Neuronal stem cell (in vitro differentiated cells): ENCODE results near the gene CHCHD3.

Experiments
- DNase-seq: peaks from one replicate; pipeline ENCODE4 v3.0.0-alpha.2; 2013; ENCODE audit warnings: low spot score
- H2AFZ ChIP-seq: one replicate; pipeline ENCODE4 v1.6.1; 2013; ENCODE audit warnings: mild to moderate bottlenecking, low read length, inconsistent platforms
- H2AK5ac ChIP-seq: 2 replicates; pipeline ENCODE4 v1.6.1; 2013; ENCODE audit warnings: low read depth, mild to moderate bottlenecking, inconsistent platforms, low read length, moderate library complexity, mixed read lengths
- H2BK120ac ChIP-seq: 2 replicates; pipeline ENCODE4 v1.6.1; 2013; ENCODE audit warnings: low read depth, mild to moderate bottlenecking, inconsistent platforms, low read length, moderate library complexity, mixed read lengths
- H2BK12ac ChIP-seq: one replicate; pipeline ENCODE4 v1.6.1; 2013; ENCODE audit warnings: low read length, inconsistent platforms
- H2BK15ac ChIP-seq: 2 replicates; pipeline ENCODE4 v1.6.1; 2013; ENCODE audit warnings: mild to moderate bottlenecking, low read length, inconsistent platforms, mixed read lengths
- H2BK5ac ChIP-seq: one replicate; pipeline ENCODE4 v1.6.1; 2013; ENCODE audit warnings: inconsistent platforms, mild to moderate bottlenecking, low read length, moderate library complexity
- H3K14ac ChIP-seq: one replicate; pipeline ENCODE4 v1.6.1; 2013; ENCODE audit warnings: low read length, inconsistent platforms
- H3K18ac ChIP-seq: 2 replicates; pipeline ENCODE4 v1.6.1; 2013; ENCODE audit warnings: low read length, inconsistent platforms
- H3K23ac ChIP-seq: 2 replicates; pipeline ENCODE4 v1.6.1; 2013; ENCODE audit warnings: low read depth, mild to moderate bottlenecking, mixed read lengths, low read length, inconsistent platforms; ENCODE audit not compliant: poor library complexity
- H3K27ac ChIP-seq: replicated peaks from 3 replicates; pipeline ENCODE4 v1.5.1; 2013; ENCODE audit warnings: low read length, inconsistent platforms
- H3K27me3 ChIP-seq, 3 experiments: 2 replicates each; pipeline ENCODE4 v1.6.1; 2013; ENCODE audit warnings: low read length in 3 of 3, mild to moderate bottlenecking in 2 of 3, inconsistent platforms in 1 of 3, low read depth in 1 of 3, mixed read lengths in 1 of 3, moderate library complexity in 1 of 3; ENCODE audit not compliant: control insufficient read depth in 3 of 3, insufficient read depth in 3 of 3
- H3K36me3 ChIP-seq, 2 donors: replicated peaks in 1 of 2; 2 replicates each; pipeline ENCODE4 v1.6.1; 2013; ENCODE audit warnings: low read length in 2 of 2; ENCODE audit not compliant: control insufficient read depth in 2 of 2, insufficient read depth in 2 of 2
- H3K4ac ChIP-seq: 2 replicates; pipeline ENCODE4 v1.6.1; 2013; ENCODE audit warnings: inconsistent platforms, mild to moderate bottlenecking, low read length, moderate library complexity
- H3K4me1 ChIP-seq, 2 donors: 1 replicate in 1 of 2; 2 replicates in 1 of 2; pipeline ENCODE4 v1.6.1; 2013; ENCODE audit warnings: low read length in 2 of 2, low read depth in 1 of 2; ENCODE audit not compliant: control insufficient read depth in 2 of 2, insufficient read depth in 1 of 2
- H3K4me2 ChIP-seq: one replicate; pipeline ENCODE4 v1.6.1; 2013; ENCODE audit warnings: mild to moderate bottlenecking, low read length, inconsistent platforms; ENCODE audit not compliant: insufficient read depth, poor library complexity, severe bottlenecking
- H3K4me3 ChIP-seq, 2 donors: 2 replicates each; pipeline ENCODE4 v1.5.1; 2013; ENCODE audit warnings: low read length in 2 of 2, mild to moderate bottlenecking in 2 of 2, inconsistent platforms in 1 of 2, moderate library complexity in 1 of 2
- H3K79me1 ChIP-seq: one replicate; pipeline ENCODE4 v1.6.1; 2013; ENCODE audit warnings: low read depth, mild to moderate bottlenecking, inconsistent platforms, low read length, moderate library complexity
- H3K9ac ChIP-seq: one replicate; pipeline ENCODE4 v1.6.1; 2013; ENCODE audit warnings: mild to moderate bottlenecking, low read depth, low read length, inconsistent platforms; ENCODE audit not compliant: poor library complexity
- H3K9me3 ChIP-seq, 2 donors: replicated peaks in 1 of 2; 2 replicates each; pipeline versions ENCODE3 to v1.6.1; 2013; ENCODE audit warnings: low read length in 2 of 2, mild to moderate bottlenecking in 2 of 2, inconsistent platforms in 1 of 2, low read depth in 1 of 2, mixed read lengths in 1 of 2, moderate library complexity in 1 of 2; ENCODE audit not compliant: control insufficient read depth in 2 of 2, insufficient read depth in 1 of 2
- H4K8ac ChIP-seq: one replicate; pipeline ENCODE4 v1.6.1; 2013; ENCODE audit warnings: low read depth, mild to moderate bottlenecking, inconsistent platforms, low read length, moderate library complexity
- H4K91ac ChIP-seq: one replicate; pipeline ENCODE4 v1.6.1; 2013; ENCODE audit warnings: low read length, low read depth, mild to moderate bottlenecking, inconsistent platforms; ENCODE audit not compliant: poor library complexity
- WGBS, 2 donors: extraction: QIAGEN DNeasy Blood & Tissue Kit; methylation state at CpG; one replicate each; pipeline ENCODE4 v1.1.7; 2013; ENCODE audit warnings: missing lambda C conversion rate in 2 of 2, mixed read lengths in 1 of 2; ENCODE audit not compliant: insufficient read length in 2 of 2, insufficient replicate concordance in 1 of 2; ENCODE audit errors: extremely low coverage in 2 of 2; 5-methylcytosine and 5-hydroxymethylcytosine counted together

Gene CHCHD3

DNA sequence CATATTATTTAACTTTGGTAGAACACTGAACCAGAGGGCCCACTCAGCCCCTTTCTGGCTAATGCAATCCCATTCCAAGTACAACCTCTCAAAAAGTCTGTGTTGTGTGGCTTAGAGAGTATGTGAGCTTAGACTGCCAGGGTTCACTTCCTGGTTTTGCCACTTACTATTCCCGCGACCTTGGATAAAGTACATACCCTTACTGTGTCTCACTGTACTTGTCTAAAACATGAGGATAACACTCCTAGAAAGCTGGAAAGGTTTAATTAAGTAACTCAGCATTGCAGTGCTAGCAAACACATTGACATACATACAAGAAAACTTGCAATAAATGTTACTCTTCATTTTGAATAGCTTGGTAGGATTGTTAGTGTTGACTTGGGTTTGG, 215.8 kb downstream of the CHCHD3 start:
- Histone ChIP-seq H3K4me2 (no peak overlapping the region), H3K27ac (no peak overlapping the region), H3K79me1 (no peaks in the 10 kb centered on the region), H2BK15ac (no peak overlapping the region), H3K18ac (no peak overlapping the region), H3K4ac (no peak overlapping the region), H2AK5ac (no peak overlapping the region), H2BK12ac (no peak overlapping the region), H3K9me3 (peaks cover 0 to 12% of the 10 kb centered on the region in 2 donors), H2BK5ac (no peak overlapping the region), H3K14ac (no peak overlapping the region), H4K91ac (no peak overlapping the region), H3K23ac (no peak overlapping the region), H4K8ac (no peak overlapping the region), H3K36me3 (no peaks in the 10 kb centered on the region), H2AFZ (no peak overlapping the region), H3K4me1 (peaks cover 3 to 9% of the 10 kb centered on the region in 2 donors), H3K4me3 (no peak overlapping the region), H3K27me3 (no peaks in the 10 kb centered on the region), H3K9ac (no peak overlapping the region), H2BK120ac (no peak overlapping the region)
- DNase-seq: no peak
- WGBS, 2 donors: no CpG with 5 or more reads among the region's 2 CpGs

DNA sequence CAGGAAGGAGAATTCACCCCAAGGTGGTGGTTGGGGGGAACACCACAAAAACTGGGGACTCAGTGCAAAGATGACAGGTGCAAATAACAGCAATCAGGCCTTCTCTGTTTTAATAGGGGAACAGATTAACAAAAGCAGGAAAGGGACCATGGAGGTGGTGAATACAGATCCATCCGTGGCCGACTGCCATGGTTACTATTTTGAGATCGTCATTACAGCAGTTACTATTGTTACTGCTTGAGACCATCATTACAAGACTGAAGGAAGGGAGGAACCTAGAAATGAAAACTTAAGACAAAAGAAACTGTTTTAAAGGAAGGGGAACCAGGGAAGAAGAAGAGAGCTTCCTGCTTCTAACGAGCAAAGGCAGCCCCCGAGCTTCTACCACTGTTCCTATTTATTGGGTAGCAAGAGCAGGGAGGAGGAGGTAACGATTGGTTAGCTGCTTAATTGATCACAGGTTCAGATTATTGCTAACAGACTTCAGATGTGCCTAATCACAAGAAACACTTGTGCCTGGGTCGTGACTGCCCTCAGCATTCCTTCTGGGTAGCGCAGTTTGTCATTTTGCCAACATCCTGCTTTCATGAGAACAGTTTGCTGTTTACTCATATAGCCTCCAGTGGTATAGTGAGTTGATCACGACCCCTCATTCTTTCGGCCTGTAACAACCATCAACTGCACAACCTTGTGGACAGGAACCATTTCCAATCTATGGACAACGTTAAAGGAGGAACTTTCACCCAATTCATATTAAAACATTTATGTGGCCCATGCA, 216.3 kb downstream of the CHCHD3 start:
- Histone ChIP-seq H3K18ac (no peak overlapping the region), H3K27me3 (no peaks in the 10 kb centered on the region), H3K79me1 (no peaks in the 10 kb centered on the region), H4K8ac (no peak overlapping the region), H2BK15ac (no peak overlapping the region), H3K4me1 (peaks cover 3 to 9% of the 10 kb centered on the region in 2 donors), H3K4ac (no peak overlapping the region), H3K27ac (no peak overlapping the region), H3K23ac (no peak overlapping the region), H3K9ac (no peak overlapping the region), H2BK12ac (no peak overlapping the region), H4K91ac (no peak overlapping the region), H2BK120ac (no peak overlapping the region), H3K4me2 (no peak overlapping the region), H2AK5ac (no peak overlapping the region), H3K4me3 (no peak overlapping the region), H3K9me3 (peaks cover 0 to 12% of the 10 kb centered on the region in 2 donors), H3K14ac (no peak overlapping the region), H2AFZ (no peak overlapping the region), H2BK5ac (no peak overlapping the region), H3K36me3 (no peaks in the 10 kb centered on the region)
- DNase-seq: no peak
- WGBS, 2 donors: no CpG with 5 or more reads among the region's 11 CpGs

DNA sequence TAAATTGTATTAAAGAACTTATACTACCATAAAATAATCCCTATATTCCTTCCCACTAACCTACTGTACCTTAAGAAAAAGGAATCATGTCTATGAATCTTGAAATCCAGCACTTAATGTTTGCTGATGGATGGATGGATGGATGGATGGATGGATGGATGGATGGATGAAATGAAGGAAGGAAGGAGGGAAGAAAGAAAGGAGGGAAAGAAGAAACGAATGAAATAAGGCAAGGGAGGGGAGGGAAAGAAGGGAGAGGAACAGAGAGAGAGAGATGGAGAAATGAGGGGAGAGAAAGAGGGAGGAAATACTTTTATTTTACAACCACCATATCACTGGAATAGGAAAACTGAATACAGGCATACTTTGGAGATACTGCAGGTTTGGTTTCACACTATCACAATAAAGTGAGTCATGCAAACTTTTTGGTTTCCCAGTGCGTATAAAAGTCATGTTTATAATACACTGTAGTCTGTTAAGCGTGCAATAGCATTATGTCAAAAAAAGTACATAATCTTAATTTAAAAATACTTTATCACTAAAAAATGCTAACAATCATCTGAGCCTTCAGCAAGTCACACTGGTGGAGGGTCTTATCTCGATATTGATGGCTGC, 219.8 kb downstream of the CHCHD3 start:
- Histone ChIP-seq H2BK12ac (no peak overlapping the region), H2BK120ac (no peak overlapping the region), H4K8ac (no peak overlapping the region), H3K4me3 (no peak overlapping the region), H3K36me3 (no peaks in the 10 kb centered on the region), H2BK15ac (no peak overlapping the region), H2AK5ac (no peak overlapping the region), H3K4me2 (no peak overlapping the region), H3K9ac (no peak overlapping the region), H3K4me1 (no peaks in the 10 kb centered on the region), H3K79me1 (no peaks in the 10 kb centered on the region), H2BK5ac (no peak overlapping the region), H3K27ac (no peak overlapping the region), H3K27me3 (no peaks in the 10 kb centered on the region), H3K4ac (no peak overlapping the region), H2AFZ (no peak overlapping the region), H4K91ac (no peak overlapping the region), H3K18ac (no peak overlapping the region), H3K23ac (no peak overlapping the region), H3K9me3 (peaks cover 0 to 12% of the 10 kb centered on the region in 2 donors), H3K14ac (no peak overlapping the region)
- DNase-seq: no peak
- 100% methylated on average over 1 of the region's 4 CpGs; no CpG with 5 or more reads in 1 of the 2 donors for WGBS, 2 donors

DNA sequence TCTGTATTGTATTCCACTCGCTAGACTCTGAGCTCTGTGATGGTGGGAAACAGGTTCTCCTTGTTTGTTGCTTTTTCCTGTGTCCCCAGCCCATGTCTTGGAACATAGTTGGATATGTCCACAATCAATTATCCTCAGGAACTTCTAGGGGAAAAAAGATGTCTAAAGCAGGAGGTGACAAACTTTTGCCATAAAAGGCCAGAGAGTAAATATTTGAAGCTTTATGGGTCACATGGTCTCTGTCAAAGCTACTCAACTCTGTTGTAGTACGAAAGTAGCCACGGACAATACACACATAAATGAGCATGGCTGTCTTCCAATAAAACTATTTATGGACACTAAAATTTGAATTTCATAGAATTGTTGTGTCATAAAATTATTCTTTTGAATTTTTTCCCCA, 220.5 kb downstream of the CHCHD3 start:
- H3K9ac ChIP-seq: no peak overlapping the region
- no peak overlapping the region for H3K4me2 ChIP-seq
- H2AFZ ChIP-seq: no peak overlapping the region
- H3K14ac ChIP-seq: no peak overlapping the region
- H3K18ac ChIP-seq: no peak overlapping the region
- no peaks in the 10 kb centered on the region for H3K27me3 ChIP-seq
- no peak overlapping the region for H2BK15ac ChIP-seq
- peaks cover 2 to 3% of the 10 kb centered on the region in 2 donors for H3K4me1 ChIP-seq
- H3K4ac ChIP-seq: no peak overlapping the region
- no peak overlapping the region for H4K91ac ChIP-seq
- DNase-seq: no peak
- H3K36me3 ChIP-seq: no peaks in the 10 kb centered on the region
- H2BK120ac ChIP-seq: no peak overlapping the region
- H2AK5ac ChIP-seq: no peak overlapping the region
- no peaks in the 10 kb centered on the region for H3K79me1 ChIP-seq
- H3K23ac ChIP-seq: no peak overlapping the region
- WGBS, 2 donors: no CpG with 5 or more reads among the region's 3 CpGs
- peaks cover 0 to 12% of the 10 kb centered on the region in 2 donors for H3K9me3 ChIP-seq
- H4K8ac ChIP-seq: no peak overlapping the region
- H2BK12ac ChIP-seq: no peak overlapping the region
- H3K4me3 ChIP-seq: no peak overlapping the region
- H2BK5ac ChIP-seq: no peak overlapping the region
- no peak overlapping the region for H3K27ac ChIP-seq
